Smooth muscle cell (in vitro differentiated cells): ENCODE results near the gene DOLPP1. TPM values are rescaled to one million over a fixed set of nuclear protein-coding genes. Genes with fewer than 3 reads are reported as not detected.
"Not testable (repeated sequence)": the region's sequence is repeated elsewhere in the genome, so short reads cannot be mapped to it uniquely, and the experiment has no call there.

ENCODE experiments used
- DNase-seq: peaks from one replicate; lab custom pipeline; 2025; ENCODE audit not compliant: unreplicated experiment; lab: John Stamatoyannopoulos, UW
- H2AFZ ChIP-seq: fragments of 200-600 bp; sonication (generic); 2 replicates; pipeline ENCODE4 v1.6.0; 2016; ENCODE audit warnings: antibody characterized with exemption, low read depth, mild to moderate bottlenecking
- H3F3A ChIP-seq: fragments of 200-600 bp; sonication (generic); 2 replicates; pipeline ENCODE4 v1.6.0; 2017; ENCODE audit warnings: antibody characterized with exemption, low read depth
- H3K27ac ChIP-seq: fragments of 200-600 bp; sonication (generic); 2 replicates; pipeline ENCODE4 v1.5.1; 2016; ENCODE audit warnings: low read depth, mild to moderate bottlenecking
- H3K27me3 ChIP-seq: fragments of 200-600 bp; sonication (generic); 2 replicates; pipeline ENCODE4 v1.6.1; 2016; ENCODE audit warnings: low read depth, mild to moderate bottlenecking
- H3K36me3 ChIP-seq: fragments of 200-600 bp; sonication (generic); 2 replicates; pipeline ENCODE4 v1.5.1; 2016; ENCODE audit warnings: low read depth
- H3K4me1 ChIP-seq: fragments of 200-600 bp; sonication (generic); 2 replicates; pipeline ENCODE4 v1.5.1; 2016; ENCODE audit warnings: low read depth
- H3K4me2 ChIP-seq: fragments of 200-600 bp; sonication (generic); 2 replicates; pipeline ENCODE4 v1.6.0; 2016; ENCODE audit warnings: mild to moderate bottlenecking
- H3K4me3 ChIP-seq: fragments of 200-600 bp; sonication (generic); 2 replicates; pipeline ENCODE4 v1.5.1; 2016; ENCODE audit warnings: mild to moderate bottlenecking
- H3K79me2 ChIP-seq: fragments of 200-600 bp; sonication (generic); 2 replicates; pipeline ENCODE4 v1.6.0; 2016; ENCODE audit warnings: low read depth, mild to moderate bottlenecking
- H3K9ac ChIP-seq: fragments of 200-600 bp; sonication (generic); 2 replicates; pipeline ENCODE4 v1.6.0; 2016; ENCODE audit warnings: low read depth
- H3K9me3 ChIP-seq: fragments of 200-600 bp; sonication (generic); replicated peaks from 2 replicates; pipeline ENCODE4 v1.5.1; 2016; ENCODE audit warnings: low read depth
- H4K20me1 ChIP-seq: fragments of 200-600 bp; sonication (generic); 2 replicates; pipeline ENCODE4 v1.6.0; 2016; ENCODE audit warnings: low read depth
- CTCF ChIP-seq: fragments of 200-600 bp; sonication (generic); IDR thresholded peaks from 2 replicates; pipeline ENCODE4 v1.5.1; 2017; ENCODE audit warnings: borderline replicate concordance, mild to moderate bottlenecking, antibody characterized with exemption; ENCODE audit not compliant: insufficient read depth, poor library complexity, severe bottlenecking
- WGBS: methylation state at CpG from one replicate; pipeline ENCODE4 v1.1.7; 2016; ENCODE audit warnings: low lambda C conversion rate; 5-methylcytosine and 5-hydroxymethylcytosine counted together
- polyA plus RNA-seq: library from polyadenylated mRNA; unstranded; fragments of >200 nt; fragmentation: Nextera tagmentation; extraction: Ambion mirVana; gene quantifications from 2 replicates; pipeline ENCODE4 v1.2.1, GENCODE V29; 2016
- total RNA-seq: library from RNA; depleted of rRNA; stranded (reverse); fragments of >200 nt; gene quantifications from 2 replicates; pipeline ENCODE4 v1.2.3, GENCODE V29; 2014

DOLPP1 gene
- total and polyA plus RNA-seq, 2 experiments from 2014 or later = 14.4 to 17.8 TPM

GRCh38 chr9:129033216-129033615, 47.7 kb upstream of the DOLPP1 start:
- peaks cover 8% of the 10 kb centered on the region for H3K4me1 ChIP-seq
- H3F3A ChIP-seq = no peaks in the 10 kb centered on the region
- no peak overlapping the region for H2AFZ ChIP-seq
- no peak for TF ChIP-seq CTCF
- WGBS = 96% methylated on average over 8 of the region's 8 CpGs
- H3K4me2 ChIP-seq = no peak overlapping the region
- H3K27ac ChIP-seq = no peak overlapping the region
- H3K79me2 ChIP-seq = peaks cover 13% of the 10 kb centered on the region
- no peaks in the 10 kb centered on the region for H4K20me1 ChIP-seq
- DNase-seq = no peak
- no peaks in the 10 kb centered on the region for H3K36me3 ChIP-seq
- H3K27me3 ChIP-seq = no peaks in the 10 kb centered on the region
- H3K4me3 ChIP-seq = no peak overlapping the region
- no peaks in the 10 kb centered on the region for H3K9me3 ChIP-seq
- no peak overlapping the region for H3K9ac ChIP-seq

- not testable (repeated sequence) for DNase-seq, H3F3A ChIP-seq, H3K9me3 ChIP-seq, H3K9ac ChIP-seq, H4K20me1 ChIP-seq, H3K27me3 ChIP-seq, H3K27ac ChIP-seq, H3K36me3 ChIP-seq, H3K4me1 ChIP-seq
- H2AFZ ChIP-seq = peak overlapping the region; percentile 93
- peak overlapping the region; percentile 95 for H3K4me3 ChIP-seq
- 75% methylated on average over 13 of the region's 13 CpGs for WGBS
- peak overlapping the region; percentile 84 for H3K4me2 ChIP-seq
- H3K79me2 ChIP-seq = peaks cover 27% of the 10 kb centered on the region
Measured at GRCh38 chr9:129035838-129036237, 45.1 kb upstream of the DOLPP1 start.

- Histone ChIP-seq H2AFZ (peak within 1 kb of the TSS; percentile 93), H3K27ac (no peak within 1 kb of the TSS), H3K9me3 (no peaks in the 10 kb centered on the region), H3K79me2 (peaks cover 27% of the 10 kb centered on the region), H3K9ac (peak within 1 kb of the TSS; percentile 72), H3K4me2 (peak within 1 kb of the TSS; percentile 95), H3F3A (no peaks in the 10 kb centered on the region), H4K20me1 (no peaks in the 10 kb centered on the region), H3K4me3 (peak within 1 kb of the TSS; percentile 95), H3K4me1 (peaks cover 8% of the 10 kb centered on the region), H3K36me3 (no peaks in the 10 kb centered on the region), H3K27me3 (no peaks in the 10 kb centered on the region)
- peak; percentile 77 for DNase-seq
- WGBS = under 1% methylated on average over 41 of the region's 49 CpGs
- TF ChIP-seq CTCF = no peak
Measured at GRCh38 chr9:129036241-129036922, 44.5 kb upstream of the DOLPP1 start, which contains the start of gene MIGA2. MIGA2 (plus strand) TSS chr9:129036626; CDS start chr9:129040595, 3,969 bp downstream.

GRCh38 chr9:129036923-129037766, 43.8 kb upstream of the DOLPP1 start:
- no peaks in the 10 kb centered on the region for H3K27me3 ChIP-seq

More at GRCh38 chr9:129036923-129037766, 43.8 kb upstream of the DOLPP1 start:
- 20% methylated on average over 30 of the region's 32 CpGs for WGBS
- Histone ChIP-seq H2AFZ (peak overlapping the region; percentile 68), H3F3A (no peaks in the 10 kb centered on the region), H3K4me3 (peak overlapping the region; percentile 95), H3K4me1 (peaks cover 8% of the 10 kb centered on the region), H3K4me2 (peak overlapping the region; percentile 95), H3K9ac (peak overlapping the region; percentile 72), H3K79me2 (peaks cover 27% of the 10 kb centered on the region), H3K27ac (no peak overlapping the region), H4K20me1 (no peaks in the 10 kb centered on the region), H3K36me3 (no peaks in the 10 kb centered on the region), H3K9me3 (no peaks in the 10 kb centered on the region)
- no peak for DNase-seq
- no peak for TF ChIP-seq CTCF
